ENCODE results near the gene MDK.
A peak's percentile ranks its signal among the peaks of the same experiment; 100 is the strongest.

DNA sequence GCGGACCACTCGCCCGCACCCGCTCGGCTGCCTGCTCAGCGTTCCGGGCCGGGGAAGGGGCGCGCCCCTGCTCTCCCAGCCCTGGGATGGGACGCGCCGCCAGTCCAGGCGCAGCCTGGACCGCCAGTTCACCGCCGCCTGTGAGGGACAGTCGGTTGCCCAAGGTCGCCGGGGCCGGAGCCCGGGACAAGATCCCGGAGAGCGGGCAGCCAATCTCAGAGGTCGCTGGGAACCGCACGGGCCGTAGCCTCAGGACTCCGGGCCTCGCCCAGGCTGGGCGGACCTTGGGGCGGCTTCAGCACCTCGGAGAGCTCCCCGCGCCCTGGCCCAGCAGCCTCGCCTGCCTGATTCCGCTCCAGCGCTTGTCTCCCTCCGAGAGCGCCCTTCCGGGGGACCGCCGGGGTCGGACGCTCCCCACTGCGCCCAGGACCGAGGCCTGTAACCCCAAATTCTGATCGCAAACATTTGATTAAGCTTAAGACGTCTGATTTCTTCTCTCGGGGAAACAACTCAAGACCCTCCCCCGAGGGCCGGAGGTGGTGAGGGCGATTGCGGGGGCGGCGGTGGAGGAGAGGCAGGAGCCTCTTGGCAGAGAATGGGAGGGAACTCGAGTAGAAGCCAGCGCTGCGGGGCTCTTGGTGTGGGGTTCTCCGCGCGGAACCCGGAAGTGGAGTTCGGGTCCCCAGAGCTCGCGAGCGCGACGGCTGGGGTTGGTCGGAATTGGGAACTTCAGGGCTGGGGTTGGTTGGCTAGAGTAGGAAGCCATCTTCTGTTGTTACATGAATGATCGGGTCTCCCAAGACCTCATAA, 11.2 kb downstream of the MDK start:
- TF ChIP-seq, protein P1, sequence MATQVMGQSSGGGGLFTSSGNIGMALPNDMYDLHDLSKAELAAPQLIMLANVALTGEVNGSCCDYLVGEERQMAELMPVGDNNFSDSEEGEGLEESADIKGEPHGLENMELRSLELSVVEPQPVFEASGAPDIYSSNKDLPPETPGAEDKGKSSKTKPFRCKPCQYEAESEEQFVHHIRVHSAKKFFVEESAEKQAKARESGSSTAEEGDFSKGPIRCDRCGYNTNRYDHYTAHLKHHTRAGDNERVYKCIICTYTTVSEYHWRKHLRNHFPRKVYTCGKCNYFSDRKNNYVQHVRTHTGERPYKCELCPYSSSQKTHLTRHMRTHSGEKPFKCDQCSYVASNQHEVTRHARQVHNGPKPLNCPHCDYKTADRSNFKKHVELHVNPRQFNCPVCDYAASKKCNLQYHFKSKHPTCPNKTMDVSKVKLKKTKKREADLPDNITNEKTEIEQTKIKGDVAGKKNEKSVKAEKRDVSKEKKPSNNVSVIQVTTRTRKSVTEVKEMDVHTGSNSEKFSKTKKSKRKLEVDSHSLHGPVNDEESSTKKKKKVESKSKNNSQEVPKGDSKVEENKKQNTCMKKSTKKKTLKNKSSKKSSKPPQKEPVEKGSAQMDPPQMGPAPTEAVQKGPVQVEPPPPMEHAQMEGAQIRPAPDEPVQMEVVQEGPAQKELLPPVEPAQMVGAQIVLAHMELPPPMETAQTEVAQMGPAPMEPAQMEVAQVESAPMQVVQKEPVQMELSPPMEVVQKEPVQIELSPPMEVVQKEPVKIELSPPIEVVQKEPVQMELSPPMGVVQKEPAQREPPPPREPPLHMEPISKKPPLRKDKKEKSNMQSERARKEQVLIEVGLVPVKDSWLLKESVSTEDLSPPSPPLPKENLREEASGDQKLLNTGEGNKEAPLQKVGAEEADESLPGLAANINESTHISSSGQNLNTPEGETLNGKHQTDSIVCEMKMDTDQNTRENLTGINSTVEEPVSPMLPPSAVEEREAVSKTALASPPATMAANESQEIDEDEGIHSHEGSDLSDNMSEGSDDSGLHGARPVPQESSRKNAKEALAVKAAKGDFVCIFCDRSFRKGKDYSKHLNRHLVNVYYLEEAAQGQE (tag by site-specific recombination; IDR thresholded peaks at IDR 0.05), result peak; percentile 99
- TF ChIP-seq ZNF2 (tag by site-specific recombination; IDR thresholded peaks at IDR 0.05) (peak; percentile 66; the same call in 1 of the 2 replicates), ZNF133 (tag by site-specific recombination; IDR thresholded peaks at IDR 0.05) (no peak), CTCF (tag by site-specific recombination; IDR thresholded peaks at IDR 0.05) (no peak), ZNF792 (tag by site-specific recombination; IDR thresholded peaks at IDR 0.05) (no peak), ZNF391 (tag by site-specific recombination; IDR thresholded peaks at IDR 0.05; ENCODE audit: borderline replicate concordance, low read depth) (no peak), ZNF768 (tag by site-specific recombination; IDR thresholded peaks at IDR 0.05) (no peak), ZNF529 (tag by site-specific recombination; IDR thresholded peaks at IDR 0.05; ENCODE audit: insufficient replicate concordance) (no peak), ZNF324 (tag by site-specific recombination; IDR thresholded peaks at IDR 0.05) (peak; percentile 48; the same call in 1 of the 2 replicates), ZFP3 (tag by site-specific recombination; IDR thresholded peaks at IDR 0.05; ENCODE audit: low read depth) (no peak)
- TF ChIP-seq, protein P2, sequence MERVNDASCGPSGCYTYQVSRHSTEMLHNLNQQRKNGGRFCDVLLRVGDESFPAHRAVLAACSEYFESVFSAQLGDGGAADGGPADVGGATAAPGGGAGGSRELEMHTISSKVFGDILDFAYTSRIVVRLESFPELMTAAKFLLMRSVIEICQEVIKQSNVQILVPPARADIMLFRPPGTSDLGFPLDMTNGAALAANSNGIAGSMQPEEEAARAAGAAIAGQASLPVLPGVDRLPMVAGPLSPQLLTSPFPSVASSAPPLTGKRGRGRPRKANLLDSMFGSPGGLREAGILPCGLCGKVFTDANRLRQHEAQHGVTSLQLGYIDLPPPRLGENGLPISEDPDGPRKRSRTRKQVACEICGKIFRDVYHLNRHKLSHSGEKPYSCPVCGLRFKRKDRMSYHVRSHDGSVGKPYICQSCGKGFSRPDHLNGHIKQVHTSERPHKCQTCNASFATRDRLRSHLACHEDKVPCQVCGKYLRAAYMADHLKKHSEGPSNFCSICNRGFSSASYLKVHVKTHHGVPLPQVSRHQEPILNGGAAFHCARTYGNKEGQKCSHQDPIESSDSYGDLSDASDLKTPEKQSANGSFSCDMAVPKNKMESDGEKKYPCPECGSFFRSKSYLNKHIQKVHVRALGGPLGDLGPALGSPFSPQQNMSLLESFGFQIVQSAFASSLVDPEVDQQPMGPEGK (tag by site-specific recombination; IDR thresholded peaks at IDR 0.05), result peak; percentile 86
- TF ChIP-seq, protein P3, sequence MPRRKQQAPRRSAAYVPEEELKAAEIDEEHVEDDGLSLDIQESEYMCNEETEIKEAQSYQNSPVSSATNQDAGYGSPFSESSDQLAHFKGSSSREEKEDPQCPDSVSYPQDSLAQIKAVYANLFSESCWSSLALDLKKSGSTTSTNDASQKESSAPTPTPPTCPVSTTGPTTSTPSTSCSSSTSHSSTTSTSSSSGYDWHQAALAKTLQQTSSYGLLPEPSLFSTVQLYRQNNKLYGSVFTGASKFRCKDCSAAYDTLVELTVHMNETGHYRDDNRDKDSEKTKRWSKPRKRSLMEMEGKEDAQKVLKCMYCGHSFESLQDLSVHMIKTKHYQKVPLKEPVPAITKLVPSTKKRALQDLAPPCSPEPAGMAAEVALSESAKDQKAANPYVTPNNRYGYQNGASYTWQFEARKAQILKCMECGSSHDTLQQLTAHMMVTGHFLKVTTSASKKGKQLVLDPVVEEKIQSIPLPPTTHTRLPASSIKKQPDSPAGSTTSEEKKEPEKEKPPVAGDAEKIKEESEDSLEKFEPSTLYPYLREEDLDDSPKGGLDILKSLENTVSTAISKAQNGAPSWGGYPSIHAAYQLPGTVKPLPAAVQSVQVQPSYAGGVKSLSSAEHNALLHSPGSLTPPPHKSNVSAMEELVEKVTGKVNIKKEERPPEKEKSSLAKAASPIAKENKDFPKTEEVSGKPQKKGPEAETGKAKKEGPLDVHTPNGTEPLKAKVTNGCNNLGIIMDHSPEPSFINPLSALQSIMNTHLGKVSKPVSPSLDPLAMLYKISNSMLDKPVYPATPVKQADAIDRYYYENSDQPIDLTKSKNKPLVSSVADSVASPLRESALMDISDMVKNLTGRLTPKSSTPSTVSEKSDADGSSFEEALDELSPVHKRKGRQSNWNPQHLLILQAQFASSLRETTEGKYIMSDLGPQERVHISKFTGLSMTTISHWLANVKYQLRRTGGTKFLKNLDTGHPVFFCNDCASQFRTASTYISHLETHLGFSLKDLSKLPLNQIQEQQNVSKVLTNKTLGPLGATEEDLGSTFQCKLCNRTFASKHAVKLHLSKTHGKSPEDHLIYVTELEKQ (tag by site-specific recombination; IDR thresholded peaks at IDR 0.05; ENCODE audit: borderline replicate concordance), result no peak
